SK-N-SH (cell line): ENCODE results near the gene IPPK. TPM values are rescaled to one million over a fixed set of nuclear protein-coding genes. Genes with fewer than 3 reads are reported as not detected.

Experiments used
- CTCF ChIA-PET: fragments of 300-600, 350-600 bp; formaldehyde crosslinking; extraction: SDS; loops from one replicate; lab custom pipeline; 2021; lab: Yijun Ruan, JAX
- POLR2A ChIA-PET: fragments of 350-600 bp; sonication (Branson Sonifier 250); formaldehyde crosslinking; extraction: SDS; loops from one replicate; lab custom pipeline; 2020; ENCODE audit warnings: antibody characterized with exemption, inconsistent platforms; lab: Yijun Ruan, JAX
- DNase-seq: peaks from one replicate; pipeline ENCODE4 v3.0.0; 2012
- H2AFZ ChIP-seq: fragments of 200-600 bp; sonication (generic); 2 replicates; pipeline ENCODE4 v1.8.1; 2016; ENCODE audit warnings: antibody characterized with exemption, mild to moderate bottlenecking, low read depth
- H3F3A ChIP-seq: fragments of 200-600 bp; sonication (generic); replicated peaks from 2 replicates; pipeline ENCODE3; 2016; ENCODE audit warnings: antibody characterized with exemption, mild to moderate bottlenecking; ENCODE audit not compliant: insufficient read depth
- H3K27ac ChIP-seq, 2 experiments: fragments of 200-500 bp in 1 of 2; fragments of 200-600 bp in 1 of 2; sonication (Bioruptor generic) in 1 of 2; sonication (generic), shearing (Covaris generic) in 1 of 2; 2 replicates each; pipeline versions ENCODE4 v1.5.1 to v1.6.1; 2014 to 2016; ENCODE audit warnings: low read depth in 2 of 2, inconsistent platforms in 1 of 2, low read length in 1 of 2, mild to moderate bottlenecking in 1 of 2, mixed read lengths in 1 of 2
- H3K27me3 ChIP-seq: fragments of 200-600 bp; sonication (generic), shearing (Covaris generic); 2 replicates; pipeline ENCODE4 v1.6.1; 2016; ENCODE audit warnings: mixed run types; ENCODE audit not compliant: insufficient read depth
- H3K36me3 ChIP-seq, 2 experiments: fragments of 200-500 bp in 1 of 2; fragments of 200-600 bp in 1 of 2; sonication (Bioruptor generic) in 1 of 2; sonication (generic) in 1 of 2; replicated peaks in 1 of 2; 2 replicates each; pipeline versions ENCODE3 to v1.5.1; 2014 to 2016; ENCODE audit warnings: low read length in 1 of 2, mild to moderate bottlenecking in 1 of 2; ENCODE audit not compliant: insufficient read depth in 2 of 2, control insufficient read depth in 1 of 2
- H3K4me1 ChIP-seq, 2 experiments: fragments of 200-500 bp in 1 of 2; fragments of 200-600 bp in 1 of 2; sonication (Bioruptor generic) in 1 of 2; sonication (generic), shearing (Covaris generic) in 1 of 2; 2 replicates each; pipeline versions ENCODE4 v1.5.1 to v1.6.1; 2014 to 2016; ENCODE audit warnings: low read depth in 1 of 2, low read length in 1 of 2, mixed run types in 1 of 2; ENCODE audit not compliant: insufficient read depth in 2 of 2, control insufficient read depth in 1 of 2
- H3K4me2 ChIP-seq: fragments of 200-600 bp; sonication (generic), shearing (Covaris generic); 2 replicates; pipeline ENCODE4 v1.6.1; 2017; ENCODE audit warnings: mixed run types
- H3K4me3 ChIP-seq, 2 experiments: fragments of 200-500 bp in 1 of 2; fragments of 200-600 bp in 1 of 2; sonication (Bioruptor generic) in 1 of 2; sonication (generic), shearing (Covaris generic) in 1 of 2; 2 replicates each; pipeline versions ENCODE4 v1.5.1 to v1.8.1; 2014 to 2016; ENCODE audit warnings: low read depth in 2 of 2, inconsistent platforms in 1 of 2, low read length in 1 of 2, mild to moderate bottlenecking in 1 of 2, mixed read lengths in 1 of 2, moderate library complexity in 1 of 2
- H3K79me2 ChIP-seq: fragments of 200-600 bp; sonication (generic); 2 replicates; pipeline ENCODE4 v1.8.1; 2017; ENCODE audit warnings: mild to moderate bottlenecking; ENCODE audit not compliant: insufficient read depth
- H3K9ac ChIP-seq: fragments of 200-600 bp; sonication (generic); 2 replicates; pipeline ENCODE4 v1.6.1; 2017; ENCODE audit warnings: mixed run types
- H3K9me2 ChIP-seq: fragments of 200-600 bp; sonication (generic); 2 replicates; pipeline ENCODE4 v1.6.1; 2017; ENCODE audit warnings: mixed run types
- H3K9me3 ChIP-seq: fragments of 200-600 bp; sonication (generic); 2 replicates; pipeline ENCODE4 v1.6.1; 2017; ENCODE audit warnings: mixed run types, mild to moderate bottlenecking, moderate library complexity
- H4K20me1 ChIP-seq: fragments of 200-600 bp; sonication (generic); 2 replicates; pipeline ENCODE4 v1.6.1; 2017; ENCODE audit warnings: mild to moderate bottlenecking, mixed run types; ENCODE audit not compliant: insufficient read depth
- EP300 ChIP-seq, 2 experiments: IDR thresholded peaks; 2 replicates each; pipeline versions ENCODE4 v1.4.0 to v1.6.1; 2012; ENCODE audit warnings: borderline replicate concordance in 1 of 2, low read depth in 1 of 2, low read length in 1 of 2
- EZH2phosphoT487 ChIP-seq: fragments of 200-600 bp; sonication (generic); IDR thresholded peaks from 2 replicates; pipeline ENCODE4 v1.6.1; 2017; ENCODE audit warnings: low read depth, mixed run types, mild to moderate bottlenecking, antibody characterized with exemption, moderate library complexity, borderline replicate concordance
- FOSL2 ChIP-seq: IDR thresholded peaks from 2 replicates; pipeline ENCODE4 v1.4.0; 2012; ENCODE audit warnings: low read depth, mild to moderate bottlenecking, moderate library complexity, borderline replicate concordance
- FOXJ3 ChIP-seq: sonication (generic); formaldehyde crosslinking; IDR thresholded peaks from 2 replicates; pipeline ENCODE4 v1.5.1; 2020; ENCODE audit warnings: mild to moderate bottlenecking, missing genetic modification reagents
- FOXM1 ChIP-seq: IDR thresholded peaks from 2 replicates; pipeline ENCODE4 v1.4.0; 2012; ENCODE audit warnings: low read depth, mild to moderate bottlenecking
- MEF2A ChIP-seq: IDR thresholded peaks from 2 replicates; pipeline ENCODE4 v1.4.0; 2012; ENCODE audit warnings: low read depth, borderline replicate concordance
- TCF12 ChIP-seq: IDR thresholded peaks from 2 replicates; pipeline ENCODE4 v1.4.0; 2012
- ZBTB33 ChIP-seq: IDR thresholded peaks from 2 replicates; pipeline ENCODE4 v1.4.0; 2012; ENCODE audit warnings: low read depth, borderline replicate concordance
- WGBS: methylation state at CpG from one replicate; pipeline ENCODE4 v1.1.6; 2017; ENCODE audit warnings: low lambda C conversion rate; 5-methylcytosine and 5-hydroxymethylcytosine counted together
- polyA plus RNA-seq, 3 experiments: library from polyadenylated mRNA; depleted of rRNA; stranded (reverse); fragments of >200 nt; gene quantifications; 2 replicates each; pipeline ENCODE4 v1.2.3, GENCODE V29; 2012
- TF ChIP-seq, protein P1 (sequence below): IDR thresholded peaks from 2 replicates; pipeline ENCODE4 v1.6.1; 2012; ENCODE audit warnings: mild to moderate bottlenecking, low read depth, low read length, moderate library complexity
- TF ChIP-seq, protein P2 (sequence below): fragments of 150-350 bp; IDR thresholded peaks from 2 replicates; pipeline ENCODE4 v1.6.1; 2016; ENCODE audit warnings: mild to moderate bottlenecking, low read depth, low read length
- TF ChIP-seq, protein P3 (sequence below): fragments of 200-600 bp; sonication (generic); IDR thresholded peaks from 2 replicates; pipeline ENCODE4 v1.6.1; 2017; ENCODE audit warnings: antibody characterized with exemption, mild to moderate bottlenecking, moderate library complexity

IPPK gene
- polyA plus RNA-seq, 1 of the 3 experiments (the other 2 are of a cell fraction) = 16.5 TPM

GRCh38 chr9:92616655-92617111 lies 53.2 kb downstream of the IPPK start:
- no peaks in the 10 kb centered on the region for H3K9me3 ChIP-seq
- no peak overlapping the region for H2AFZ ChIP-seq
- no peaks in the 10 kb centered on the region; a peak in 1 of 4 replicates for H3K4me1 ChIP-seq
- ChIA-PET POLR2A (no interaction called here), CTCF (interaction anchor here (3.5 kb wide), 1 partner anchor 17 kb away, joined by 18 read pairs; no protein-coding TSS in a partner anchor)
- H3F3A ChIP-seq = no peaks in the 10 kb centered on the region
- H3K9me2 ChIP-seq = no peaks in the 10 kb centered on the region
- H3K27ac ChIP-seq = no peak overlapping the region
- no peaks in the 10 kb centered on the region for H4K20me1 ChIP-seq
- TF ChIP-seq FOXJ3 (CRISPR knock-in tag) (no peak), FOXM1 (no peak), MEF2A (no peak), EZH2phosphoT487 (no peak), EP300 (IDR thresholded peaks at IDR 0.05; ENCODE audit: borderline replicate concordance in 1 of 2, low read depth in 1 of 2, low read length in 1 of 2) (no peak), FOSL2 (no peak), TCF12 (no peak), ZBTB33 (no peak)
- TF ChIP-seq, protein P1, sequence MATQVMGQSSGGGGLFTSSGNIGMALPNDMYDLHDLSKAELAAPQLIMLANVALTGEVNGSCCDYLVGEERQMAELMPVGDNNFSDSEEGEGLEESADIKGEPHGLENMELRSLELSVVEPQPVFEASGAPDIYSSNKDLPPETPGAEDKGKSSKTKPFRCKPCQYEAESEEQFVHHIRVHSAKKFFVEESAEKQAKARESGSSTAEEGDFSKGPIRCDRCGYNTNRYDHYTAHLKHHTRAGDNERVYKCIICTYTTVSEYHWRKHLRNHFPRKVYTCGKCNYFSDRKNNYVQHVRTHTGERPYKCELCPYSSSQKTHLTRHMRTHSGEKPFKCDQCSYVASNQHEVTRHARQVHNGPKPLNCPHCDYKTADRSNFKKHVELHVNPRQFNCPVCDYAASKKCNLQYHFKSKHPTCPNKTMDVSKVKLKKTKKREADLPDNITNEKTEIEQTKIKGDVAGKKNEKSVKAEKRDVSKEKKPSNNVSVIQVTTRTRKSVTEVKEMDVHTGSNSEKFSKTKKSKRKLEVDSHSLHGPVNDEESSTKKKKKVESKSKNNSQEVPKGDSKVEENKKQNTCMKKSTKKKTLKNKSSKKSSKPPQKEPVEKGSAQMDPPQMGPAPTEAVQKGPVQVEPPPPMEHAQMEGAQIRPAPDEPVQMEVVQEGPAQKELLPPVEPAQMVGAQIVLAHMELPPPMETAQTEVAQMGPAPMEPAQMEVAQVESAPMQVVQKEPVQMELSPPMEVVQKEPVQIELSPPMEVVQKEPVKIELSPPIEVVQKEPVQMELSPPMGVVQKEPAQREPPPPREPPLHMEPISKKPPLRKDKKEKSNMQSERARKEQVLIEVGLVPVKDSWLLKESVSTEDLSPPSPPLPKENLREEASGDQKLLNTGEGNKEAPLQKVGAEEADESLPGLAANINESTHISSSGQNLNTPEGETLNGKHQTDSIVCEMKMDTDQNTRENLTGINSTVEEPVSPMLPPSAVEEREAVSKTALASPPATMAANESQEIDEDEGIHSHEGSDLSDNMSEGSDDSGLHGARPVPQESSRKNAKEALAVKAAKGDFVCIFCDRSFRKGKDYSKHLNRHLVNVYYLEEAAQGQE = no peak
- TF ChIP-seq, protein P2, sequence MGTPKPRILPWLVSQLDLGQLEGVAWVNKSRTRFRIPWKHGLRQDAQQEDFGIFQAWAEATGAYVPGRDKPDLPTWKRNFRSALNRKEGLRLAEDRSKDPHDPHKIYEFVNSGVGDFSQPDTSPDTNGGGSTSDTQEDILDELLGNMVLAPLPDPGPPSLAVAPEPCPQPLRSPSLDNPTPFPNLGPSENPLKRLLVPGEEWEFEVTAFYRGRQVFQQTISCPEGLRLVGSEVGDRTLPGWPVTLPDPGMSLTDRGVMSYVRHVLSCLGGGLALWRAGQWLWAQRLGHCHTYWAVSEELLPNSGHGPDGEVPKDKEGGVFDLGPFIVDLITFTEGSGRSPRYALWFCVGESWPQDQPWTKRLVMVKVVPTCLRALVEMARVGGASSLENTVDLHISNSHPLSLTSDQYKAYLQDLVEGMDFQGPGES = no peak
- TF ChIP-seq, protein P3, sequence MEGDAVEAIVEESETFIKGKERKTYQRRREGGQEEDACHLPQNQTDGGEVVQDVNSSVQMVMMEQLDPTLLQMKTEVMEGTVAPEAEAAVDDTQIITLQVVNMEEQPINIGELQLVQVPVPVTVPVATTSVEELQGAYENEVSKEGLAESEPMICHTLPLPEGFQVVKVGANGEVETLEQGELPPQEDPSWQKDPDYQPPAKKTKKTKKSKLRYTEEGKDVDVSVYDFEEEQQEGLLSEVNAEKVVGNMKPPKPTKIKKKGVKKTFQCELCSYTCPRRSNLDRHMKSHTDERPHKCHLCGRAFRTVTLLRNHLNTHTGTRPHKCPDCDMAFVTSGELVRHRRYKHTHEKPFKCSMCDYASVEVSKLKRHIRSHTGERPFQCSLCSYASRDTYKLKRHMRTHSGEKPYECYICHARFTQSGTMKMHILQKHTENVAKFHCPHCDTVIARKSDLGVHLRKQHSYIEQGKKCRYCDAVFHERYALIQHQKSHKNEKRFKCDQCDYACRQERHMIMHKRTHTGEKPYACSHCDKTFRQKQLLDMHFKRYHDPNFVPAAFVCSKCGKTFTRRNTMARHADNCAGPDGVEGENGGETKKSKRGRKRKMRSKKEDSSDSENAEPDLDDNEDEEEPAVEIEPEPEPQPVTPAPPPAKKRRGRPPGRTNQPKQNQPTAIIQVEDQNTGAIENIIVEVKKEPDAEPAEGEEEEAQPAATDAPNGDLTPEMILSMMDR = no peak
- peaks cover 9 to 81% of the 10 kb centered on the region in 2 experiments for H3K36me3 ChIP-seq
- H3K4me3 ChIP-seq = no peak overlapping the region
- no peak overlapping the region for H3K9ac ChIP-seq
- DNase-seq = no peak
- 94% methylated on average over 11 of the region's 11 CpGs for WGBS
- no peaks in the 10 kb centered on the region for H3K27me3 ChIP-seq
- no peaks in the 10 kb centered on the region for H3K79me2 ChIP-seq
- no peak overlapping the region for H3K4me2 ChIP-seq
